Bone marrow (tissue), 2 donors: Measurements from ENCODE around the gene NANOG.
"Not testable (repeated sequence)": the region's sequence is repeated elsewhere in the genome, so short reads cannot be mapped to it uniquely, and the experiment has no call there.

Experiments used
- DNase-seq, 2 donors: peaks; one replicate each; lab custom pipeline; 2025; lab: John Stamatoyannopoulos, UW

The NANOG gene

DNA sequence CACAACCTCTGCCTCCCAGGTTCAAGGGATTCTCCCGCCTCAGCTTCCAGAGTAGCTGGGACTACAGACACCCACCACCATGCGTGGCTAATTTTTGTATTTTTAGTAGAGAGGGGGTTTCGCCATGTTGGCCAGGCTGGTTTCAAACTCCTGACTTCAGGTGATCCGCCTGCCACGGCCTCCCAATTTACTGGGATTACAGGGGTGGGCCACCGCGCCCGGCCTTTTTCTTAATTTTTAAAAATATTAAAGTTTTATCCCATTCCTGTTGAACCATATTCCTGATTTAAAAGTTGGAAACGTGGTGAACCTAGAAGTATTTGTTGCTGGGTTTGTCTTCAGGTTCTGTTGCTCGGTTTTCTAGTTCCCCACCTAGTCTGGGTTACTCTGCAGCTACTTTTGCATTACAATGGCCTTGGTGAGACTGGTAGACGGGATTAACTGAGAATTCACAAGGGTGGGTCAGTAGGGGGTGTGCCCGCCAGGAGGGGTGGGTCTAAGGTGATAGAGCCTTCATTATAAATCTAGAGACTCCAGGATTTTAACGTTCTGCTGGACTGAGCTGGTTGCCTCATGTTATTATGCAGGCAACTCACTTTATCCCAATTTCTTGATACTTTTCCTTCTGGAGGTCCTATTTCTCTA lies at the start of gene NANOG:
TSS of gene NANOG (plus strand) at position 519 of the 645 bp plus-strand sequence. CDS start 213 bp downstream, outside the sequence.
- DNase-seq, result not testable (repeated sequence)

GRCh38 chr12:7747246-7747645 lies 42.0 kb upstream of the NANOG start, which contains the start of gene CLEC4C:
Gene CLEC4C, minus strand, starts transcription at chr12:7747375. Its CDS starts 27 bp downstream, at chr12:7747348.
- DNase-seq, result no peak

DNA sequence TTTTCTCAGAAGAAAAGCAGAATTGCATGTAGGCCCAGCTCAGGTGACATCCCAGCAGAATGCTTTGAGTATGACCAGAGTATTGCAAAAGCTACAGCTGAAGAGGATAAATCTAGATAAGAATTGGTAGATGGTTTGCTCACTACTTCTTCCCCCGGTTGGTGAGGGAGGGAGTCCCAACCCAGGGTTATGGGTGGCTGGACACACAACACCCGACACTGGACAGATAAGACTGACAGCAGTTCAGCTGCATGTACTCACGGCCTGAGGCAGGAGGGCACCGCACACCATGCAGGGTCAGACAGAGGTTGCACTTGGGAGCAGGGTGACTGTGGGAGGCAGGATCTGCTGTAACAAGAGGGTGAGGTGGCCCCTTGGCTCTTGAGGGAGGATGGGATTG lies 40.4 kb upstream of the NANOG start:
- no peak for DNase-seq

GRCh38 chr12:7749442-7749841 lies 39.8 kb upstream of the NANOG start:
- no peak for DNase-seq

DNA sequence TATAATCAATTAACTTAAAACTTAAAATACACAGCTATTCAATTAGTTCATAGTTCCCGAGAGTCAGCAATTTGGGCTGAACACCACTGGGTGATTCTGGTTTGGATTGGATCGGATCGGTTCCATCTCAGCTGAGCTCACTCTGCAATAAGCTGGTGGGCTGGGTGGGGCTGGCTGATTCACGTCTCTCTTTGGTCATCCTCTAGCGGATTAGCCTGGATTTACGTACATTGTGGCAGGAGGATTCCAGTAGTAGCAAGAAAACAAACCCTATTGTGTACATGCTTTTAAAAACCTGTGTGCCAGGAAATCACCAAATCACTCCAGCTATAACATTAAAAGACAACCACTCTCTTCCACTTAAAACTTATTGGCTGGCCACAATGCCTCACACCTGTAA lies 38.9 kb upstream of the NANOG start:
- DNase-seq, result no peak

GRCh38 chr12:7751394-7751793 lies 37.8 kb upstream of the NANOG start:
- no peak for DNase-seq

DNA sequence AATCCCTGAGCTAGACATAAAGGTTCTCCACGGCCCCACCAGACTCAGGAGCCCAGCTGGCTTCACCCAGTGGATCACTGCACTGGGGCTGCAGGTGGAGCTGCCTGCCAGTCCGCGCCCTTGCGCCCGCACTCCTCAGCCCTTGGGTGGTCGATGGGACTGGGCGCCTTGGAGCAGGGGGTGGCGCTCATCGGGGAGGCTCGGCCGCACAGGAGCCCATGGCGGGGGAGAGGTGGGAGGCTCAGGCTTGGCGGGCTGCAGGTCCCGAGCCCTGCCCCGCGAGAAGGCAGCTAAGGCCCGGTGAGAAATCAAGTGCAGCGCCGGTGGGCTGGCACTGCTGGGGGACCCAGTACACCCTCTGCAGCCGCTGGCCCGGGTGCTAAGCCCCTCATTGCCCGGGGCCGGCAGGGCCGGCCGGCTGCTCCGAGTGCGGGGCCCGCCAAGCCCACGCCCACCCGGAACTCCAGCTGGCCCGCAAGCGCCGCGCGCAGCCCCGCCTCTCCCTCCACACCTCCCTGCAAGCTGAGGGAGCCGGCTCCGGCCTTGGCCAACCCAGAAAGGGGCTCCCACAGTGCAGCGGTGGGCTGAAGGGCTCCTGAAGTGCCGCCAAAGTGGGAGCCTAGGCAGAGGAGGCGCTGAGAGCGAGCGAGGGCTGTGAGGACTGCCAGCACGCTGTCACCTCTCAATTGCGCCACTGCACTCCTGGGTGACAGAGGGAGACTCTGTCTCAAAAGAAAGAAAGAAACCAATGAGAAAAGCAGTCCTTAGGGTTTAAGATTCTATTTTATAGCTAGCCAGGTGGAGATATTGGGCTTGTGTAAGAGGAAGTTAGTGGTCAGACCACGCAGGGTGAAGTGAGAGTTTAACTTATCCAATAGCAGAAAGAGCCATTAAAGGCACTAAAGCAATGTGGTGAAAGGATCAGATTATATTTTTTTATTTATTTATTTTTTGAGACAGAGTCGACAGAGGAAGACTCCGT lies 37.0 kb upstream of the NANOG start:
- not testable (repeated sequence) for DNase-seq

DNA sequence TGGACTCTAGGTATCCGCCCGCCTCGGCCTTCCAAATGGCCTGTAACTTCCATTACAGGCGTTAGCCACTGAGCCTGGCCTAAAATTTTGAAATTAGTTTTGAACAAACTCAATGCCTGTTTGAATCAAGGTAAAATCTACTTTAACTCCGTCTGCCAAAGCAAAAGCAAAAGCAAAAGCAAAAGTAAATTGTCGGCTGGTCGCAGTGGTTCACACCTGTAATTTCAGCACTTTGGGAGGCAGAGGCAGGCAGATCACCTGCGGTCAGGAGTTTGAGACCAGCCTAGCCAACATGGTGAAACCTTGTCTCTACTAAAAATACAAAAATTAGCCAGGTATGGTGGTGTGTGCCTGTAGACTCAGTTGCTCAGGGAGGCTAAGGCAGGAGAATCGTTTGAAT lies 33.5 kb upstream of the NANOG start:
- DNase-seq, result not testable (repeated sequence)

GRCh38 chr12:7756993-7757392 lies 32.2 kb upstream of the NANOG start:
- DNase-seq, result no peak

GRCh38 chr12:7758766-7759140 lies 30.4 kb upstream of the NANOG start:
- no peak for DNase-seq

DNA sequence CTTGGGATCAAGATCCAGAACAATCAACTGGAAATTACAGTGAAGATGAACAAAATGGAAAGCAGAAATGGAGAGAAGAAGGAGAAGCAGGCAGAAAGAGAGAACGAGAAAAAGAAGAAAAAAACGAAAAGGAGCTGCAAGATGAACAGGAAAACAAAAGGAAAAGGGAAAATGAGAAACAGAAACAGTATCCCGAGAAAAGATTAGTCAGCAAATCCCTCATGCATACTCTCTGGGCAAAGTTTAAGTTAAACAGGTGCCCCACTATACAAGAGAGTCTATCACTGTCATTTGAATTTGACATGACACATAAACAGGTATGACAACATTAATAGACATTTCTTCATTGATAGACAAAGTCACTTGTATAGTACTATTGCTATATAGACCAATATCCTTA lies 19.2 kb upstream of the NANOG start:
- DNase-seq, result no peak

DNA sequence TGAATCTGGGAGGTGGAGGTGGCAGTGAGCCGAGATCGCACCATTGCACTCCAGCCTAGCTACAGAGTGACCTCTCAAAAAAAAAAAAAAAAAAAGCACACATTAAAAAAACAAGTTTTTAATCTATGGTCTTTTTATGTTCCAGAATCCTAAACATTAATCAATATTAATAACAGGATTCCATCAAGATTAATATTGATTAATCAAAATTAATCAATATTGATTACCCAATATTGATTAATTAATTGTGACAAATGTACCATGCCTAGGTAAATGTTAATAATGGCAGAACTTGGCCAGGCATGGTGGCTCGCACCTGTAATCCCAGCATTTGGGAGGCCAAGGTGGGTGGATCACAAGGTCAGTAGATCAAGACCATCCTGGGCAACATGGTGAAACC lies 7.9 kb upstream of the NANOG start:
- DNase-seq, result no peak

DNA sequence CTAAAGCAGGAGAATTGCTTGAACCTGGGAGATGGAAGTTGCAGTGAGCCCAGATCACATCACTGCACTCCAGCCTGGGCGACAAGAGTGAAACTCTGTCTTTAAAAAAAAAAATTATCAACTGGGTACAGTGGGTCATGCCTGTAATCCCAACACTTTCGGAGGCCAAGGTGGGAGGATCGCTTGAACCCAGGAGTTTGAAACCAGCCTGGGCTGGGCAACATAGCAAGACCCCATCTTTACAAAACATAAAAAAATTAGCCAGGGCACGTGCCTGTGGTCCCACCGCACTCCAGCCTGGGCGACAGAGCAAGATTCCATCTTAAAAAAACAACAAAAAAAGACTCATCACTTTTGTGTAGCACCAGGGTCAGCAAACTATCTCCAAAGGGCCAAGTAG lies 7.1 kb upstream of the NANOG start:
- DNase-seq, result no peak

GRCh38 chr12:7783433-7783832 lies 5.8 kb upstream of the NANOG start:
- not testable (repeated sequence) for DNase-seq

DNA sequence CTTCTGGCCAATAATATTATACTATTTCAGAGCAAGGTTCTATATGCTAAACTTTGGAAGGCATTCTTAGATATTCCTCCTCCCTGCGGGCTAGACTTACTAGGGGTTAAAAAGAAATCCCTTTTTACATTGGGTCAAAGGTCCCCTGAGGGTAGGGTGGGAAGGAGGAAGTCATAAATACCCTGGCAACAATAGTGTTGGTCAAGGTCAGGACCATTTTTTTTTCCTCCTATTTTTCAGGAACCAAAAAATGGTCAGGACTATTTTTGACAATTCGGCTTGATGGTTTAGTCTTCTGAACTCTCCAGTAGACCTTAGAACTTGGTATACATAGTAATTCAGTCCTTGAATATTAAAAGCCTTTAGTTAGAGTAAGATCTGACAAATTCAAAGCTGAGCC lies 4.5 kb upstream of the NANOG start:
- no peak for DNase-seq

GRCh38 chr12:7787574-7788293 lies 1.5 kb upstream of the NANOG start:
- DNase-seq, result no peak

DNA sequence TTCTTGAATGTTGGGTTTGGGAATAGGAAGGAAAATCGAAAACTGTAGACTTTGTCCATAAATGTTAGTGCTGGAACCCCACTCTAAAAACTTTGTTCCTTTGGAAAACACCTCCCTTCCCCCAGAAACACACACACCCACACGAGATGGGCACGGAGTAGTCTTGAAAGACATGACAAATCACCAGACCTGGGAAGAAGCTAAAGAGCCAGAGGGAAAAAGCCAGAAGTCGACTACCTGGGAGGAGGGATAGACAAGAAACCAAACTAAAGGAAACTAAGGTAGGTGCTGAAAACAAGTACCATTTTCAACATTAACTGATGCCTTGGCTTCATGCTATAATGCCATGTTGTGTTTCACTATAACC lies 925 bp upstream of the NANOG start:
- no peak for DNase-seq

DNA sequence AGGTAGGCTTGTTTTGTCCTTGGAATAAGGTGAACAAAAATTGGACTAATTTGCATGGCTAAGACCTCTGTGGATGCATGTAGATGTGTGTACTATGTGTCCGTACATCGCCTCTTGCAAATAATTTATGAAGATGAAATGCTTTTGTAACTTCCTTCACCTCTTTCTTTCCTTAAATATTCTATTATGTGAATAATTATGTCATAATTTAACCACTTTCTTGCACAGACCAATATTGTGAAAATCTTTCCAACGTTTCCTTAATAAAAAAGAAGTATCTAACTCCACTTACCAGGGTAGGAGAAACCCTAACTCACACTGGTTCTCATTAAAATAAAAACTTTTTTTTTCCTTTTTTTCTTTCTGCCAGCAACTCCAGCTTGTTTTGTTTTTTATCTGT lies 4.0 kb downstream of the NANOG start:
- no peak for DNase-seq

DNA sequence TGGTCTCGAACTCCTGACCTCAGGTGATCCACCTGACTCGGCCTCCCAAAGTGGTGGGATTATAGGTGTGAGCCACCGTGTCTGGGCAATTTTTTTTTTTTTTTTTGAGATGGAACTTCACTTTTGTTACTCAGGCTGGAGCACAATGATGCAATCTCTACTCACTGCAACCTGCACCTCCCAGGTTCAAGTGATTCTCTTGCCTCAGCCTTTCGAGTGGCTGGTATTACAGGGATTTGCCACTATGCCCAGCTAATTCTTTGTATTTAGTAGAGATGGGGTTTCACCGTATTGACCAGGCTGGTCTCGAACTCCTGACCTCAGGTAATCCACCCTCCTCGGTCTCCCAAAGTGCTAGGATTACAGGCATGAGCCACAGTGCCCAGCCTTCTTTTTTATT lies 8.1 kb downstream of the NANOG start:
- not testable (repeated sequence) for DNase-seq

GRCh38 chr12:7797698-7798398 lies 8.6 kb downstream of the NANOG start:
- DNase-seq, result no peak

DNA sequence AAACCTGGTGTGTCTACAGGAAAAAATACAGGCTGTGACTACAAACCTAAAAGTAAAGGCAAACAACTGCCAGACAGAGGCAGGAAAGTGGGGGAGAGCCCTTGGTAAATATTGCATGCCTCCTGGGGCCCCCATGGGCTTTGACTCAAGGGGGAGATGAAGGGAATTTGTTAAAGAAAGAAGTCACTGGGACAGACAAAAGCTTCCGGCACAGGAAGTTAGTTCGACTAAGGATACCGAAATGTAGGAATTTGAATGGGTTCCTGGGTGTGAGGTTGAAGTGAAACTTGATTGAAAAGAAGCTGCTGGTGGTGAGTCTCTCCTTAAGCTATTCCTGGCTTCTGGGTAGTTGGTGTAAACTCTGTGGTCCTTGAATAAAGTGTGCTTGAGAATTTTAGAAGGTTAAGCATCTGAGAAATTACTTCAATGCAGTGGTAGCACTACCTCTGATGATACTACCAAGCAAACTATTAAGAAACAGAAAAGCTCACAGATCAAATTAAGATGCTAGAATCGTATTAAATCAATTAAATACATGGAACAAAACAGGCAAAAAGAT lies 9.6 kb downstream of the NANOG start:
- DNase-seq, result not testable (repeated sequence)

- DNase-seq, result no peak
Observed at GRCh38 chr12:7801460-7801859, 12.3 kb downstream of the NANOG start.
